Mesenchymal stem cell (in vitro differentiated cells and primary cell): ENCODE data around the gene DKKL1.

Source experiments
- DNase-seq: peaks from one replicate; pipeline ENCODE4 v3.0.0-alpha.2; 2013
- H2AFZ ChIP-seq: one replicate; pipeline ENCODE4 v1.6.1; 2013; ENCODE audit warnings: low read depth, mild to moderate bottlenecking, control low read depth, inconsistent platforms, low read length, moderate library complexity
- H2AK5ac ChIP-seq: 2 replicates; pipeline ENCODE4 v1.6.1; 2013; ENCODE audit warnings: low read length, moderate library complexity, mild to moderate bottlenecking, inconsistent platforms; ENCODE audit not compliant: severe bottlenecking
- H2BK120ac ChIP-seq: one replicate; pipeline ENCODE4 v1.6.1; 2013; ENCODE audit warnings: low read depth, mild to moderate bottlenecking, inconsistent platforms, low read length, moderate library complexity
- H2BK12ac ChIP-seq, 2 experiments: one replicate each; pipeline ENCODE4 v1.6.1; 2013; ENCODE audit warnings: inconsistent platforms in 2 of 2, low read length in 2 of 2, mild to moderate bottlenecking in 2 of 2, moderate library complexity in 2 of 2, control low read depth in 1 of 2
- H2BK15ac ChIP-seq: one replicate; pipeline ENCODE4 v1.6.1; 2013; ENCODE audit warnings: mild to moderate bottlenecking, low read depth, inconsistent platforms; ENCODE audit not compliant: poor library complexity, severe bottlenecking
- H2BK5ac ChIP-seq: 2 replicates; pipeline ENCODE4 v1.6.1; 2013; ENCODE audit warnings: low read depth, mild to moderate bottlenecking, low read length, control low read depth, inconsistent platforms; ENCODE audit not compliant: poor library complexity, severe bottlenecking
- H3K14ac ChIP-seq, 2 experiments: one replicate each; pipeline ENCODE4 v1.6.1; 2013; ENCODE audit warnings: inconsistent platforms in 2 of 2, low read length in 2 of 2, control low read depth in 1 of 2, mild to moderate bottlenecking in 1 of 2, moderate library complexity in 1 of 2
- H3K18ac ChIP-seq, 2 experiments: one replicate each; pipeline ENCODE4 v1.6.1; 2013; ENCODE audit warnings: inconsistent platforms in 2 of 2, low read length in 2 of 2, control low read depth in 1 of 2, low read depth in 1 of 2, mild to moderate bottlenecking in 1 of 2
- H3K23ac ChIP-seq, 2 experiments: one replicate each; pipeline ENCODE4 v1.6.1; 2013; ENCODE audit warnings: inconsistent platforms in 2 of 2, low read length in 2 of 2, mild to moderate bottlenecking in 2 of 2, moderate library complexity in 2 of 2, control low read depth in 1 of 2
- H3K27ac ChIP-seq: 2 replicates; pipeline ENCODE4 v1.5.1; 2013; ENCODE audit warnings: mild to moderate bottlenecking, moderate library complexity, low read length, control low read depth, inconsistent platforms; ENCODE audit not compliant: poor library complexity, severe bottlenecking
- H3K27me3 ChIP-seq, 2 experiments: 2 replicates each; pipeline versions ENCODE4 v1.6.1 to v1.7.0; 2013; ENCODE audit warnings: low read length in 2 of 2, mild to moderate bottlenecking in 2 of 2, moderate library complexity in 2 of 2, control low read depth in 1 of 2, inconsistent platforms in 1 of 2; ENCODE audit not compliant: control insufficient read depth in 1 of 2, insufficient read depth in 1 of 2
- H3K36me3 ChIP-seq, 2 experiments: 2 replicates each; pipeline versions ENCODE4 v1.6.1 to v1.7.0; 2013; ENCODE audit warnings: low read length in 2 of 2, control low read depth in 1 of 2, inconsistent platforms in 1 of 2, low read depth in 1 of 2, mild to moderate bottlenecking in 1 of 2; ENCODE audit not compliant: insufficient read depth in 2 of 2, control insufficient read depth in 1 of 2
- H3K4ac ChIP-seq, 2 experiments: one replicate each; pipeline ENCODE4 v1.6.1; 2013; ENCODE audit warnings: inconsistent platforms in 2 of 2, low read length in 2 of 2, mild to moderate bottlenecking in 2 of 2, moderate library complexity in 2 of 2, control low read depth in 1 of 2, low read depth in 1 of 2
- H3K4me1 ChIP-seq: 2 replicates; pipeline ENCODE4 v1.6.1; 2013; ENCODE audit warnings: low read depth, low read length, control low read depth; ENCODE audit not compliant: control insufficient read depth, insufficient read depth
- H3K4me2 ChIP-seq: 2 replicates; pipeline ENCODE4 v1.6.1; 2013; ENCODE audit warnings: low read length, mild to moderate bottlenecking, inconsistent platforms; ENCODE audit not compliant: poor library complexity, severe bottlenecking
- H3K4me3 ChIP-seq, 2 experiments: 2 replicates each; pipeline versions ENCODE4 v1.5.1 to v1.7.0; 2013; ENCODE audit warnings: low read length in 2 of 2, mild to moderate bottlenecking in 2 of 2, control low read depth in 1 of 2, low read depth in 1 of 2; ENCODE audit not compliant: insufficient read depth in 1 of 2
- H3K79me1 ChIP-seq: replicated peaks from 2 replicates; pipeline ENCODE4 v1.6.1; 2013; ENCODE audit warnings: mild to moderate bottlenecking, control low read depth, low read length, inconsistent platforms; ENCODE audit not compliant: poor library complexity, severe bottlenecking
- H3K9ac ChIP-seq: 2 replicates; pipeline ENCODE4 v1.7.0; 2013; ENCODE audit warnings: mild to moderate bottlenecking, low read length, moderate library complexity
- H3K9me3 ChIP-seq: 2 replicates; pipeline ENCODE4 v1.7.0; 2013; ENCODE audit warnings: mild to moderate bottlenecking, low read length; ENCODE audit not compliant: control insufficient read depth
- H4K8ac ChIP-seq: one replicate; pipeline ENCODE4 v1.6.1; 2013; ENCODE audit warnings: inconsistent platforms, mild to moderate bottlenecking, low read length, moderate library complexity
- H4K91ac ChIP-seq: one replicate; pipeline ENCODE4 v1.6.1; 2013; ENCODE audit warnings: mild to moderate bottlenecking, low read length, inconsistent platforms
- WGBS: methylation state at CpG from one replicate; pipeline ENCODE4 v1.1.7; 2013; ENCODE audit warnings: mixed read lengths; 5-methylcytosine and 5-hydroxymethylcytosine counted together

The DKKL1 gene

GRCh38 chr19:49340865-49341718 is 22.6 kb upstream of the DKKL1 start:
- H2AK5ac ChIP-seq = no peak overlapping the region
- WGBS = 97% methylated on average over 10 of the region's 11 CpGs

GRCh38 chr19:49342291-49342721 is 21.4 kb upstream of the DKKL1 start:
- H2BK12ac ChIP-seq = no peak overlapping the region
- H3K23ac ChIP-seq = no peak overlapping the region
- DNase-seq = no peak
- no peak overlapping the region for H3K4me3 ChIP-seq
- peaks cover 37 to 93% of the 10 kb centered on the region in 2 experiments for H3K36me3 ChIP-seq
- no peak overlapping the region for H4K91ac ChIP-seq
- H3K27me3 ChIP-seq = peaks cover 0 to 13% of the 10 kb centered on the region in 2 experiments
- H2AFZ ChIP-seq = no peak overlapping the region
- no peak overlapping the region for H4K8ac ChIP-seq
- peaks cover 1% of the 10 kb centered on the region for H3K4me1 ChIP-seq
- no peak overlapping the region for H3K4me2 ChIP-seq
- H3K9me3 ChIP-seq = no peaks in the 10 kb centered on the region
- H2BK15ac ChIP-seq = no peak overlapping the region
- WGBS = 98% methylated on average over 6 of the region's 11 CpGs
- H2BK5ac ChIP-seq = no peak overlapping the region
- no peak overlapping the region for H2BK120ac ChIP-seq
- no peak overlapping the region for H3K9ac ChIP-seq
- H3K4ac ChIP-seq = no peak overlapping the region
- H3K14ac ChIP-seq = no peak overlapping the region
- peaks cover 53% of the 10 kb centered on the region for H3K79me1 ChIP-seq
- H3K27ac ChIP-seq = no peak overlapping the region
- no peak overlapping the region for H3K18ac ChIP-seq
- H2AK5ac ChIP-seq = no peak overlapping the region

More at GRCh38 chr19:49340865-49341718, 22.6 kb upstream of the DKKL1 start:
- DNase-seq = no peak
- Histone ChIP-seq H2BK12ac (no peak overlapping the region), H3K23ac (peak overlapping the region in 1 of 2 experiments; percentile 6), H2BK120ac (no peak overlapping the region), H3K9ac (no peak overlapping the region), H3K4me2 (no peak overlapping the region), H3K79me1 (peaks cover 43% of the 10 kb centered on the region), H2BK5ac (no peak overlapping the region), H3K14ac (no peak overlapping the region), H2AFZ (no peak overlapping the region), H3K9me3 (no peaks in the 10 kb centered on the region), H4K91ac (no peak overlapping the region), H3K4me3 (no peak overlapping the region), H2BK15ac (no peak overlapping the region), H3K4me1 (peaks cover 1% of the 10 kb centered on the region), H4K8ac (no peak overlapping the region), H3K18ac (no peak overlapping the region), H3K4ac (no peak overlapping the region), H3K36me3 (peaks cover 28 to 90% of the 10 kb centered on the region in 2 experiments), H3K27ac (no peak overlapping the region), H3K27me3 (peaks cover 0 to 13% of the 10 kb centered on the region in 2 experiments)

- Histone ChIP-seq H2AFZ (no peak overlapping the region), H3K79me1 (peaks cover 59% of the 10 kb centered on the region), H3K36me3 (peaks cover 44 to 93% of the 10 kb centered on the region in 2 experiments), H2BK5ac (no peak overlapping the region), H3K4ac (no peak overlapping the region), H4K8ac (no peak overlapping the region), H3K27me3 (peaks cover 0 to 9% of the 10 kb centered on the region in 2 experiments), H3K4me1 (peaks cover 1% of the 10 kb centered on the region), H3K27ac (no peak overlapping the region), H3K23ac (no peak overlapping the region), H3K14ac (no peak overlapping the region), H3K18ac (no peak overlapping the region), H2AK5ac (no peak overlapping the region), H3K9me3 (no peaks in the 10 kb centered on the region), H3K4me2 (no peak overlapping the region), H4K91ac (no peak overlapping the region), H3K4me3 (no peak overlapping the region), H2BK15ac (no peak overlapping the region), H3K9ac (no peak overlapping the region), H2BK120ac (no peak overlapping the region), H2BK12ac (no peak overlapping the region)
- no peak for DNase-seq
- 99% methylated on average over 7 of the region's 7 CpGs for WGBS
These were observed 20.6 kb upstream of the DKKL1 start for GRCh38 chr19:49343123-49343522.

DNA sequence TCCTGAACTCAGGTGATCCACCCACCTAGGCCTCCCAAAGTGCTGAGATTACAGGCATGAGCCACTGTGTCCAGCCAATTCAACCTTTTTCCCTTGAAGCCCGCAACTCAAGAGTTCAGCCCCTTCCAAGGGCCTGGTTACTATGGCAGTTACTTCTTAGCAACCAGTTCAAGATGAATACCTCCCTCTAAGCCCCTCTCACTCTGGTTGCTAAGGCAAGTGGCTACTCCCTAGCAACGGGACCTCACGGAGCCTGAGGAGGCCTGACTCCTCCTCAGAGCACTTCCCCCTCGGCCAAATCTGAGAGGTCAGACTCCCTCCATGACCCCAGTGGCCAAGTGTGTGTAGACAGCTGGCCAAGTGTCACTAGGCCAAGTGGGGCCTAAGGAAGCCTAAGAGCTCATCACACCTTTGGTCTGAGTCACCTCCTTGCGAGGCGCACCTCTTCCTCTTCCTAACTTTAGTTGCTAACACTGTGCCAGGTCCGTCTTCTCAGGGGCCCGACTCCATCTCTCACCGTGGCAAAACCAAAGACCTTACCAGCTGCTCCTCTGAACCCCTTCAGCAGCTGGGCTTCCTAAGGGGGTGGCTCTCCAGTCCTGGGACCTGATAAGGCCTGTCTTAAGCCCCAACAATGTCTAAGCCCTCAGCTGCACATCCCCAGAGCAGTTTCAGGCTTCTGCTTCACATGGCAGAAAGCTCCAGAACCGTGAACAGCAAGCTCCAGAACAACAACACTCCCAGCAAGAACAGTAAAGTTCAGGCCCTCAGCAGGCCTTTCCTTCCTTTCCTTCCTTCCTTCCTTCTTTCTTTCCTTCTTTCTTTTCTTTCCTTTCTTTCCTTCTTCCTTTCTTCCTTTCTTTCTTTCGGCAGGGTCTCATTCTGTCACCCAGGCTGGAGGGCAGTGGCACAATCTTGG is 18.9 kb upstream of the DKKL1 start:
- H3K79me1 ChIP-seq = peaks cover 58% of the 10 kb centered on the region
- WGBS = 94% methylated on average over 11 of the region's 11 CpGs

More for the DNA sequence above, 18.9 kb upstream of the DKKL1 start:
- peaks cover 1% of the 10 kb centered on the region for H3K4me1 ChIP-seq
- H2BK12ac ChIP-seq = no peak overlapping the region
- no peak for DNase-seq
- no peak overlapping the region for H4K91ac ChIP-seq
- H2BK5ac ChIP-seq = no peak overlapping the region
- no peak overlapping the region for H2AK5ac ChIP-seq
- H3K4ac ChIP-seq = no peak overlapping the region
- H3K36me3 ChIP-seq = peaks cover 53 to 93% of the 10 kb centered on the region in 2 experiments
- H2BK15ac ChIP-seq = no peak overlapping the region
- no peak overlapping the region for H3K4me2 ChIP-seq
- no peaks in the 10 kb centered on the region for H3K9me3 ChIP-seq
- H3K4me3 ChIP-seq = no peak overlapping the region
- no peak overlapping the region for H2AFZ ChIP-seq
- no peak overlapping the region for H2BK120ac ChIP-seq
- H3K23ac ChIP-seq = no peak overlapping the region
- no peak overlapping the region for H4K8ac ChIP-seq
- H3K18ac ChIP-seq = no peak overlapping the region
- peaks cover 0 to 2% of the 10 kb centered on the region in 2 experiments for H3K27me3 ChIP-seq
- no peak overlapping the region for H3K27ac ChIP-seq
- H3K14ac ChIP-seq = no peak overlapping the region
- H3K9ac ChIP-seq = no peak overlapping the region
